A549 (cell line): ENCODE results near the gene IQSEC3. TPM values are rescaled to one million over a fixed set of nuclear protein-coding genes. Genes with fewer than 3 reads are reported as not detected.

Experiments
- ATAC-seq, 2 experiments: fragments of 200-7000 bp in 1 of 2; fragments of >200 bp in 1 of 2; cut with Nextera tagmentation in 1 of 2; cut with Tn5 transposase in 1 of 2; 3 replicates each; pipeline versions ENCODE4 v1.8.0 to v1.9.1; 2018 to 2020; ENCODE audit warnings: mild to moderate bottlenecking in 1 of 2, moderate library complexity in 1 of 2
- CTCF ChIA-PET: fragments of 300-600 bp; sonication (Branson Sonifier 250); formaldehyde crosslinking; extraction: SDS; loops from one replicate; lab custom pipeline; 2021; ENCODE audit warnings: antibody characterized with exemption, inconsistent platforms; lab: Yijun Ruan, JAX
- POLR2A ChIA-PET: fragments of 350-600 bp; formaldehyde crosslinking; extraction: SDS; loops from one replicate; lab custom pipeline; 2021; ENCODE audit warnings: antibody characterized with exemption, inconsistent platforms; lab: Yijun Ruan, JAX
- DNase-seq, 2 experiments: peaks; one replicate each; pipeline versions ENCODE4 v3.0.0 to v3.0.0-alpha.2; 2011 to 2016; ENCODE audit warnings: low read depth in 1 of 2, low spot score in 1 of 2
- FAIRE-seq: peaks from 2 replicates; lab custom pipeline; 2011; peaks lifted over from hg19 to GRCh38; lab: Jason Lieb, UNC
- H3K27ac ChIP-seq, 2 experiments: fragments of >200 bp; sonication (Bioruptor Twin); formaldehyde crosslinking; 3 replicates each; pipeline ENCODE4 v1.5.1; 2016 to 2017
- H3K4me1 ChIP-seq: fragments of >200 bp; sonication (Bioruptor Twin); formaldehyde crosslinking; 3 replicates; pipeline ENCODE4 v1.6.1; 2016
- H3K4me2 ChIP-seq: fragments of >200 bp; sonication (Bioruptor Twin); formaldehyde crosslinking; 3 replicates; pipeline ENCODE4 v1.6.1; 2016
- H3K4me3 ChIP-seq: fragments of >200 bp; sonication (Bioruptor Twin); formaldehyde crosslinking; 3 replicates; pipeline ENCODE4 v1.5.1; 2016
- H3K9me3 ChIP-seq: fragments of >200 bp; sonication (Bioruptor Twin); formaldehyde crosslinking; 3 replicates; pipeline ENCODE4 v1.6.1; 2016
- BHLHE40 ChIP-seq: IDR thresholded peaks from 2 replicates; pipeline ENCODE4 v1.6.1; 2012; ENCODE audit warnings: low read depth, low read length, inconsistent platforms
- CBX2 ChIP-seq: fragments of 200-600 bp; sonication (generic); IDR thresholded peaks from 2 replicates; pipeline ENCODE4 v1.6.1; 2016; ENCODE audit warnings: low read depth, mild to moderate bottlenecking, borderline replicate concordance
- CBX8 ChIP-seq: fragments of 200-600 bp; sonication (generic); IDR thresholded peaks from 2 replicates; pipeline ENCODE4 v1.6.1; 2016
- CEBPB ChIP-seq, 2 experiments: fragments of >200 bp in 1 of 2; sonication (Bioruptor Twin) in 1 of 2; formaldehyde crosslinking in 1 of 2; IDR thresholded peaks; 2 replicates each; pipeline ENCODE4 v1.6.1; 2012 to 2016
- CHD2 ChIP-seq: fragments of 150-350 bp; IDR thresholded peaks from 2 replicates; pipeline ENCODE4 v1.6.1; 2014; ENCODE audit warnings: low read length; ENCODE audit not compliant: partially characterized antibody
- EHF ChIP-seq: fragments of 250-450 bp; sonication (Bioruptor Pico); IDR thresholded peaks from 2 replicates; pipeline ENCODE4 v1.5.0; 2020; ENCODE audit warnings: mild to moderate bottlenecking
- EHMT2 ChIP-seq: fragments of 200-600 bp; sonication (generic); IDR thresholded peaks from 2 replicates; pipeline ENCODE4 v1.6.1; 2016; ENCODE audit warnings: antibody characterized with exemption, low read depth, mild to moderate bottlenecking, moderate library complexity
- EP300 ChIP-seq, 2 experiments: fragments of >200 bp; sonication (Bioruptor Twin); formaldehyde crosslinking; IDR thresholded peaks; 2 replicates in 1 of 2; 3 replicates in 1 of 2; pipeline ENCODE4 v1.6.1; 2016 to 2017
- FOSB ChIP-seq: fragments of 250-450 bp; sonication (Bioruptor Pico); IDR thresholded peaks from 2 replicates; pipeline ENCODE4 v1.5.0; 2020; ENCODE audit warnings: mild to moderate bottlenecking, moderate library complexity
- FOSL2 ChIP-seq, 2 experiments: fragments of 450-650 bp in 1 of 2; fragments of >200 bp in 1 of 2; sonication (Bioruptor Twin) in 1 of 2; formaldehyde crosslinking; IDR thresholded peaks; 2 replicates each; pipeline versions ENCODE4 v1.5.0 to v1.6.1; 2016 to 2020; ENCODE audit warnings: mild to moderate bottlenecking in 1 of 2, moderate library complexity in 1 of 2
- GATA3 ChIP-seq: IDR thresholded peaks from 2 replicates; pipeline ENCODE4 v1.6.1; 2012; ENCODE audit warnings: borderline replicate concordance
- HDAC2 ChIP-seq: fragments of 200-600 bp; sonication (generic); IDR thresholded peaks from 2 replicates; pipeline ENCODE4 v1.6.1; 2016
- HOXB5 ChIP-seq: fragments of 250-450 bp; sonication (Bioruptor Pico); IDR thresholded peaks from 2 replicates; pipeline ENCODE4 v1.5.0; 2020; ENCODE audit warnings: mild to moderate bottlenecking, moderate library complexity
- JUNB ChIP-seq: fragments of >200 bp; sonication (Bioruptor Twin); formaldehyde crosslinking; IDR thresholded peaks from 2 replicates; pipeline ENCODE4 v1.6.1; 2016
- KDM1A ChIP-seq: fragments of 200-600 bp; sonication (generic); IDR thresholded peaks from 2 replicates; pipeline ENCODE4 v1.6.1; 2016; ENCODE audit warnings: low read depth, mild to moderate bottlenecking
- KDM5A ChIP-seq: fragments of 200-600 bp; sonication (generic); IDR thresholded peaks from 2 replicates; pipeline ENCODE4 v1.6.1; 2016; ENCODE audit warnings: antibody characterized with exemption, mild to moderate bottlenecking
- MAZ ChIP-seq: fragments of 150-350 bp; IDR thresholded peaks from 2 replicates; pipeline ENCODE4 v1.6.1; 2014; ENCODE audit warnings: antibody characterized with exemption, low read depth, low read length, borderline replicate concordance
- NPAS2 ChIP-seq: fragments of 250-450 bp; sonication (Bioruptor Pico); IDR thresholded peaks from 2 replicates; pipeline ENCODE4 v1.8.0; 2022; ENCODE audit warnings: mild to moderate bottlenecking, moderate library complexity, borderline replicate concordance
- POLR2A ChIP-seq: IDR thresholded peaks from 2 replicates; pipeline ENCODE4 v1.6.1; 2012; ENCODE audit warnings: mild to moderate bottlenecking, low read length
- POLR2AphosphoS2 ChIP-seq: conservative IDR thresholded peaks from 2 replicates; pipeline ENCODE4 v1.6.1; 2012; ENCODE audit warnings: low read length, improper control_type of control experiment, inconsistent platforms
- RARB ChIP-seq: fragments of 250-450 bp; sonication (Bioruptor Pico); IDR thresholded peaks from 2 replicates; pipeline ENCODE4 v1.8.0; 2021; ENCODE audit warnings: mild to moderate bottlenecking, moderate library complexity
- RFX5 ChIP-seq: fragments of 450-650 bp; IDR thresholded peaks from 2 replicates; pipeline ENCODE4 v1.7.1; 2014; ENCODE audit warnings: antibody characterized with exemption, mild to moderate bottlenecking, moderate library complexity
- ZFP36 ChIP-seq: fragments of 450-650 bp; IDR thresholded peaks from 2 replicates; pipeline ENCODE4 v1.6.1; 2014; ENCODE audit warnings: borderline replicate concordance; ENCODE audit not compliant: partially characterized antibody
- ZSCAN20 ChIP-seq: fragments of 250-450 bp; sonication (Bioruptor Pico); IDR thresholded peaks from 2 replicates; pipeline ENCODE4 v1.8.0; 2022; ENCODE audit warnings: mild to moderate bottlenecking, moderate library complexity
- WGBS: methylation state at CpG from one replicate; pipeline ENCODE4 v1.1.6; 2017; ENCODE audit errors: missing lambda C conversion rate; 5-methylcytosine and 5-hydroxymethylcytosine counted together
- polyA plus RNA-seq, 4 experiments: library from polyadenylated mRNA; depleted of rRNA in 3 of 4; stranded (reverse); fragments of >200 nt; fragmentation: RNase III in 1 of 4; extraction: RNeasy Plus Mini Kit Qiagen cat#74134 plus additional on column Dnase treatment in 1 of 4; gene quantifications; 2 replicates in 3 of 4; 3 replicates in 1 of 4; pipeline ENCODE4 v1.2.3, GENCODE V29; 2011 to 2017
- TF ChIP-seq, protein P1 (sequence below): IDR thresholded peaks from 2 replicates; pipeline ENCODE4 v1.6.1; 2012
- TF ChIP-seq, protein P2 (sequence below): fragments of 250-450 bp; sonication (Bioruptor Pico); IDR thresholded peaks from 2 replicates; pipeline ENCODE4 v1.5.0; 2020; ENCODE audit warnings: low read depth, mild to moderate bottlenecking, moderate library complexity
- TF ChIP-seq, protein P3 (sequence below): fragments of 150-350 bp; IDR thresholded peaks from 2 replicates; pipeline ENCODE4 v1.6.1; 2014; ENCODE audit warnings: low read depth, mild to moderate bottlenecking, low read length

Gene IQSEC3
- polyA plus RNA-seq, 2 of the 4 experiments (the other 2 are of a cell fraction): not detected

DNA sequence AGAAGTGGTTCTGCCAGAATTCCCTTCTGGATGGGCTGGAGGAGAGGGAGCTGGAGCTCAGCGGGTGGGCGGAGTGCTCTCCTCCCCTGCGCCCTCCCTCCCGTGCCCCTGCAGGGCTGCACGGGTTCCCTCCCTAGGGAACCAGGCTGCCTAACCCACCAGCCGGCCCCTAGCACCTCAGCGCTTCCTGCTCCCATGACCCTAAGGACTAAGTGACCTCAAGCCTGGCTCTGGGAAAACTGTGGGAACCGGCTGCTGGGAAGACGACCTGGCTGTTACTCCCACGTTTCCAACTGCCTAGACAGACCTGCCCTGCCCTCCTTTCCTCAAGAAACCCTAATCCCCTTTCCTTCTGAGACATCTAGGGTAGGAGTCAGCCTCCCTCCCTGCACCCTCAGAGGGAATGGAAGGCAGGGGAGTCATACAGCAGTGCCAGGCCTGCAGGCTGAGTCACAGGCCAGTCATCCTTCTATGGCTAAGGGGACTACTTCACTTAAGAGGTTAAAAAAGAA is 115.9 kb downstream of the IQSEC3 start:
- ChIA-PET CTCF (no interaction called here), POLR2A (no interaction called here)
- peak overlapping the region; percentile 28; the same call in 2 of the 3 replicates for H3K4me2 ChIP-seq
- DNase-seq (peak; percentile 25 to 67), FAIRE-seq (no peak), ATAC-seq (peak; percentile 66 to 83; a peak in 4 of 6 replicates)
- no peaks in the 10 kb centered on the region for H3K9me3 ChIP-seq
- no peak for TF ChIP-seq ZFP36
- no peak for TF ChIP-seq FOSL2 (IDR thresholded peaks at IDR 0.05)
- TF ChIP-seq FOSL2 (CRISPR knock-in tag; IDR thresholded peaks at IDR 0.05): peak; percentile 78
- peak overlapping the region in 1 of 2 experiments; percentile 64; a peak in 2 of 6 replicates for H3K27ac ChIP-seq
- peaks cover 23% of the 10 kb centered on the region for H3K4me1 ChIP-seq
- 44% methylated on average over 10 of the region's 10 CpGs for WGBS
- H3K4me3 ChIP-seq: no peak overlapping the region

DNA sequence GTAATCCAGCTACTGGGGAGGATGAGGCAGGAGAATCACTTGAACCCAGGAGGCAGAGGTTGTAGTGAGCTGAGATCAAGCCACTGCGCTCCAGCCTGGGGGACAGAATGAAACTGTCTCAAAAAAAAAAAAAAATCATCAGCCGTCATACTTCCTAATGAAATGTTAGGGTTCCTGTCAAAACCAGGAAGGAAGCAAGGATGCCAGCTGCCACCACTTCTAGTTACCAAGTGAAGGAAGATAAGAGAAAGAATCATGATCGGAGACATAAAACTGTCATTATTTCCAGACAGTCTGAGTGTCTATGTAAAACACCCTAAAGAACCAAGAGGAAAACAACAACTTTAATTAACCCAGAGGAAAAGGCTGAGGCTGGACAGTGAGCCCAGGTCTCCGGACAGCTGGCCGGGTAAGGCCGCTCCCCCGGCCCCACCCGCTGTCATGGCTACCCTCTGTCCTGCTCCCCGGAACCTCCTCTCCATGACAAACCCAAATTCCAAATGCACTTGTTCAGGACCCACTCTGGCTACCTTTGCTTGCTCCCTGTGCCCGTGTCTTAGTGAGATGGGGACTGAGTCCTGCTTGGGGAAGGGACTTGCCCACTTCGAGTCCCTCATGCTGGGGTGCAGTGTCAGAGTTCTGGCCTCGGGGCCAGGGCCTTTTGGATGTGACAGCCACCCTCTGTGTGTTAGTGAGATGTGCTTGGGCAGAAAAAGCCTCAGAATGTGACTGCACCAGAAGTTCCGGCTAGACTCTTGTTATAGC is 118.4 kb downstream of the IQSEC3 start:
- Histone ChIP-seq H3K4me1 (peaks cover 11% of the 10 kb centered on the region), H3K4me2 (no peak overlapping the region), H3K27ac (no peak overlapping the region), H3K9me3 (no peaks in the 10 kb centered on the region), H3K4me3 (no peak overlapping the region)
- CTCF ChIA-PET: interaction anchor here (1.1 to 1.4 kb wide), 4 partner anchors 11 to 32 kb away, joined by 3 to 4 read pairs (median 3); no protein-coding TSS in a partner anchor
- 72% methylated on average over 11 of the region's 13 CpGs for WGBS
- POLR2A ChIA-PET: no interaction called here
- no peak for ATAC-seq
- no peak for DNase-seq
- TF ChIP-seq EP300 (IDR thresholded peaks at IDR 0.05) (no peak), CBX2 (no peak), KDM5A (no peak), ZSCAN20 (CRISPR knock-in tag) (no peak), EHMT2 (no peak), ZFP36 (no peak), JUNB (no peak), POLR2AphosphoS2 (no peak), RFX5 (no peak), BHLHE40 (no peak), EHF (CRISPR knock-in tag) (no peak), POLR2A (no peak), RARB (CRISPR knock-in tag) (no peak), CEBPB (IDR thresholded peaks at IDR 0.05) (no peak)
- TF ChIP-seq, protein P1, sequence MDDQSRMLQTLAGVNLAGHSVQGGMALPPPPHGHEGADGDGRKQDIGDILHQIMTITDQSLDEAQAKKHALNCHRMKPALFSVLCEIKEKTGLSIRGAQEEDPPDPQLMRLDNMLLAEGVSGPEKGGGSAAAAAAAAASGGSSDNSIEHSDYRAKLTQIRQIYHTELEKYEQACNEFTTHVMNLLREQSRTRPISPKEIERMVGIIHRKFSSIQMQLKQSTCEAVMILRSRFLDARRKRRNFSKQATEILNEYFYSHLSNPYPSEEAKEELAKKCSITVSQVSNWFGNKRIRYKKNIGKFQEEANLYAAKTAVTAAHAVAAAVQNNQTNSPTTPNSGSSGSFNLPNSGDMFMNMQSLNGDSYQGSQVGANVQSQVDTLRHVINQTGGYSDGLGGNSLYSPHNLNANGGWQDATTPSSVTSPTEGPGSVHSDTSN: no peak
- TF ChIP-seq, protein P2, sequence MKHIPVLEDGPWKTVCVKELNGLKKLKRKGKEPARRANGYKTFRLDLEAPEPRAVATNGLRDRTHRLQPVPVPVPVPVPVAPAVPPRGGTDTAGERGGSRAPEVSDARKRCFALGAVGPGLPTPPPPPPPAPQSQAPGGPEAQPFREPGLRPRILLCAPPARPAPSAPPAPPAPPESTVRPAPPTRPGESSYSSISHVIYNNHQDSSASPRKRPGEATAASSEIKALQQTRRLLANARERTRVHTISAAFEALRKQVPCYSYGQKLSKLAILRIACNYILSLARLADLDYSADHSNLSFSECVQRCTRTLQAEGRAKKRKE (CRISPR knock-in tag): no peak
- TF ChIP-seq, protein P3, sequence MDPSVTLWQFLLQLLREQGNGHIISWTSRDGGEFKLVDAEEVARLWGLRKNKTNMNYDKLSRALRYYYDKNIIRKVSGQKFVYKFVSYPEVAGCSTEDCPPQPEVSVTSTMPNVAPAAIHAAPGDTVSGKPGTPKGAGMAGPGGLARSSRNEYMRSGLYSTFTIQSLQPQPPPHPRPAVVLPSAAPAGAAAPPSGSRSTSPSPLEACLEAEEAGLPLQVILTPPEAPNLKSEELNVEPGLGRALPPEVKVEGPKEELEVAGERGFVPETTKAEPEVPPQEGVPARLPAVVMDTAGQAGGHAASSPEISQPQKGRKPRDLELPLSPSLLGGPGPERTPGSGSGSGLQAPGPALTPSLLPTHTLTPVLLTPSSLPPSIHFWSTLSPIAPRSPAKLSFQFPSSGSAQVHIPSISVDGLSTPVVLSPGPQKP: no peak
- FAIRE-seq: no peak

DNA sequence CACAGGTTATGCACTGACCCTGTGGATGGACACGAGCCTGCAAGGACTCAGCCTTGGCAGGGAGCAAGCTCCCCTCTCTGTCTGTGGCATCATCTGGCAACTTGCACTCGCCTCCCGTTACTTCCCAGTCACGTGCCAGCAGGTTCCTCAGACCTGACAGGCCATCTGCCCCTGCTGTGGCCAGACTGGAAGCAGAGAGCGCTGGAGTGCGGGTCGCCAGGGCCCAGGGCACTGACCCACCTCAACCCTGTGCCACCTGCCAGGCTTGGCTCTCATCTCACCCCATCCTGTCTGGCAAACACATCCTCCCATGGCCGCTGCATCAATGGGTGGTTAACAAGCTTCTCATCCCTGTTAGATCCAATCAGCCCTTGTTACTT is 119.0 kb downstream of the IQSEC3 start:
- POLR2A ChIA-PET: no interaction called here
- no peak for TF ChIP-seq RARB (CRISPR knock-in tag)
- no peak for TF ChIP-seq KDM1A
- no peak for TF ChIP-seq GATA3
- no peak for TF ChIP-seq ZFP36
- no peak for TF ChIP-seq JUNB
- no peak for TF ChIP-seq HDAC2
- TF ChIP-seq CBX8: no peak
- no peak for TF ChIP-seq FOSB
- no peak for TF ChIP-seq HOXB5 (CRISPR knock-in tag)
- TF ChIP-seq, protein P3: no peak
- TF ChIP-seq MAZ: no peak
- TF ChIP-seq NPAS2 (CRISPR knock-in tag): no peak
- TF ChIP-seq EP300 (IDR thresholded peaks at IDR 0.05): no peak
- TF ChIP-seq CHD2: no peak
- Histone ChIP-seq H3K4me1 (peaks cover 11% of the 10 kb centered on the region), H3K4me2 (no peak overlapping the region), H3K27ac (no peak overlapping the region), H3K4me3 (no peak overlapping the region), H3K9me3 (no peaks in the 10 kb centered on the region)
- CTCF ChIA-PET: interaction anchor here (1.1 to 2.1 kb wide), 6 partner anchors 9 to 32 kb away, joined by 3 to 11 read pairs (median 3); no protein-coding TSS in a partner anchor
- FAIRE-seq (no peak), ATAC-seq (no peak), DNase-seq (no peak)
- WGBS: 72% methylated on average over 8 of the region's 8 CpGs
